ENCODE results near the gene CENPN.

The CENPN gene

GRCh38 chr16:81081014-81081413, 74.0 kb downstream of the CENPN start:
- DNase-seq (ENCODE audit: low spot score), result no peak

Measured in NAMALWA (cell line).